Measurements from ENCODE around the gene CPVL.

Gene CPVL

DNA sequence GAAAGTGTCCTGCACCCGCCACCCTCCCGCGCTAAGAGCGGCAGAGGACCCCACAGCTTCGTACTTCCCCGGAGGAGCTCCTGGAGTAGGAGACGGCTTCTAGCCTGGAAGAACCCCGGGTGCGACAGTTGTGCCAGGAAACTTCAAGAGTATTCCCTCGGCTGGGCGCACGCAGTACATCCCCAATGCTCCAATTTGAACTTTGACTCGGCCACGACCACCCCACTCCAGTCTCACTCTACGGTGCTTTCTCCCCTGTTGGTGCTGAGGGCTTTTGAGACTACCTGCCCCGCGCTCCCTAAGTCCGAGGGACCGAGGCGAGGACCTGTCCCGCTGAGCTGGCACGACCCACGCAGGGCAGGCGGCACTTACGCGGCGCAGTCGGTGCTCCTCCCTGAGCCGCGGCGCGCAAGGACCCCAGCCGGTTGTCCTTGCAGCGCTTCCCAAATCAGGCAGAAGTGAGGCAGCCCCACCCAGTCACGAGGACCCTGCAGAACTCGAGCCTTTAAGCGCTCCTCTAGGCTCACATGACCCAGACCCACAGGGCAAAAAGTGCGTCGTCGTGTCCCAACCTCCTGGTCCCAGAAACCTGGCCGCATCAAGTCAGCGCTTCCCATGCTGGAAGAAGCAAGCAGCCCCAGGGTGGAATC is at the start of gene CPVL:
TSS of gene CPVL (minus strand) at position 481 of the 650 bp plus-strand sequence. CDS start 25,476 bp downstream, outside the sequence.
- DNase-seq (ENCODE audit: low spot score) = peak; percentile 64

DNA sequence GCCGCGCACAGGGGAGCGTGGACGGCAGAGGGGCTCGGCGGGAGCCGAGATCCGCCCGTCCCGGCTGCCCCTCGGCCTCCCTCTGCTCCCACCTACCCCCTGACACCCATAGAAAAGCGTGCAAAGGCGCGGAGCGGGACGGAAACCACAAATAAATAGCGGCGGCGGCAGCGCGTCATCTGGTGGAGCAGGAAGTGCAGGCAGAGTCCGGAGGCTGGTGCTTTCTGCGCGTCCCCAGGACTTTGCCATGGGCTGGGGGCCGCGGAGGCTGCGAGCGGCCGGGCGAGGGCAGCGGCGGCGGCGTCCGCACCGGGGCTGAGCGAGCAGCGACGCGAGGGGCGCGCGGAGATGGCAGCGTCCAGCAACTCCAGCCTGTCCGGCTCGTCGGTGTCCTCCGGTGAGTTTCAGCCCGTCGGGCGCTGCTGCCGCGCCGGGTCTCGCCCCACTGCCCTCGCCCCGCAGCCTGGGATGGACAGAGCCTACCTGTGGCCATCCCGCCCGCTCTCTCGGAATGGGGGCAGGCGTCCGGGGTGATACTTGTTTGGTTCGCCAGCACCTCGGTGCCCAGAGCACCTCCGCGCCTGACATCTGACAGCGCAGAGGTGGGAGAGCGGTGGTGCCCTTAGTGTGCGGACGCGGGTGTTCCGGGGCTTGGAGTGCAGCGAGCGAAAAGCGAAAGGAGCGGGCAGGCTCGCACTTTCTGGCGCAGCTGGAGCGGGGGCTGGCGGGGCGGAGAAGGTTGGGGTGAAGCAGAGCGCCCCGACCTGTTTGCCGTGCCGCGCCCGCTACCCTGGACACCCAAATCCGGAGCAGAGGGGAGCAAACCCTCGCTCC is 48.5 kb upstream of the CPVL start, which contains the start of gene CHN2:
TSS of gene CHN2 (plus strand) at position 182 of the 834 bp plus-strand sequence.
- DNase-seq (ENCODE audit: low spot score) = peak; percentile 72

DNA sequence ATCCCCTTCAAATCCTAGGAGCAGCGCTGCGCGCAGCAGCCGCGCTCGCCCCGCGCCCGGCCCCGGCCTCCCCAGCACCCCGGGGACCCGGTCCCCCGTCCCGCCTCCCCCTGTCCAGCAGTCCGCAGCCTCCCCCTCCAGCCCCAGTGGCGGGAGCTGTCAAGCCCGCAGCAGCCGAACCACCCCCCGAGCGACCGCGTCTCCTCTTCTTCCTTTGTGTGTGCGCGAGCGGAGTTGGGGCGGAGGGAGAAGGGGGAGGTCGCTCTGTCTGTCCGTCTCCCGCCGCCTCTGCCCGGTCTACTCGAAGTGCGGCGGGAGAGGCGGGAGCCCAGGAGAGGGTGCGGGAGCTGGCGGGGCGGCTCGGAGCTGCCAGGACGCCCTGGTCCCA is 47.9 kb upstream of the CPVL start:
- peak; percentile 48 for DNase-seq (ENCODE audit: low spot score)

DNA sequence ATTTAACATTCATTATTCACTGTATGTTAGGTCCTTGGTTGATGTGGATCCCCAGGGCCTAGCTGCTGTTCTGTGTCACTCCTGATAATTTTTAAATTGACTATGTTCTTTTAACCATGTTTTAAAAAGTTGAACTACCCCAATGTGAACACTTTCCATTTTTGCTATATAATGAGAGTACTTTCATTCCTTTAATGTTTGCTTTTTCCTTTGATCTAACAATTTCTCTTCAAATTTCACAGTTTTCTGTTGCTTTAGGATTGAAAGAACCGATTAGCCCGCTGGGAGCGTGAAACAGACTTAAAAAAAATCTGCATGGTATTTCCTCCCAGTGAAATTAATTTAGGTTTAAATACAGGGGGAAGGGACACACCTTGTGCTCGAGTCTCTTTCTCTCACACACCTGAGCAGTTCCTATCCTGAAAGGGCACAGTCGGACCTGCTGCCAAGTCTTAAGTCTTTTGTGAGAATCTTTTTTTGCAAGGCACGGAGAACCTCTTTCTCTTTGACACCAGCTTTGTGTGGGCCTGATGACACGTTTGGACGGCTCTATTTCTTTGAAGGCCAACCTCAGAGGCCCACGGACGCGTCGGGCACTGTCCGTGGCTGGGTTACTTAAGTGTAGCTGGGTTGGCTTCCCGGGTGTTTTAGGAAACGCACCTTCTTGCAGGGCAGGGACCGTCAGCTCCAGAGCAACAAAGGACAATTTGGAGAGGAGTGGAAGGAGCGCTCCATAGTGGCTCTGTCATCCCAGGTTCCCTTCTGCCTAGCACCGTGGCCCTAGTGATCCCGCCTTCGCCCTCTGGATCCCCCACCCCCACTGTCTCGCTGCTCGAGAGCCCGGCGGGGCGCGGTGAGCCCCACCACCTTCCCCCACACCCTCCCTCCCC is 47.2 kb upstream of the CPVL start:
- peak; percentile 31 for DNase-seq (ENCODE audit: low spot score)

DNA sequence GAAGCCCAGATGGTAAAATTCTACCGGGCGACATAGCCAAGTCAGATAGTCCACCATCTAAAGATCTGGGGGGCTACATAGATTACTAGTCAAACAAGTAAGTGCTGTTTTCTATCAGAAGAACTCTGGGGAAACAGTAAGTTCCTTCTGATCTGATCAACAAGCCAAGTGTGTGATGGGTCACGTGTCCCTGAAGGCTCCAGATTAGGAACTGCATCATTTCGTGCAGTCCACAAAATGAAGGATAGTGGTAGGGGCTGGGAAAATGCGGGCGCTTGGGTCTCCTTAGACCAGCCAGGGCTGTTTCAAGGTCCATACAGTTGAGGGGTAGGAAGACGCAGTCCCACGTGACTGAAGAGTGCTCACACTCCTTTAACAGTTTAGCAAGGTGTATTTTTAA is 46.5 kb upstream of the CPVL start:
- DNase-seq (ENCODE audit: low spot score) = no peak

DNA sequence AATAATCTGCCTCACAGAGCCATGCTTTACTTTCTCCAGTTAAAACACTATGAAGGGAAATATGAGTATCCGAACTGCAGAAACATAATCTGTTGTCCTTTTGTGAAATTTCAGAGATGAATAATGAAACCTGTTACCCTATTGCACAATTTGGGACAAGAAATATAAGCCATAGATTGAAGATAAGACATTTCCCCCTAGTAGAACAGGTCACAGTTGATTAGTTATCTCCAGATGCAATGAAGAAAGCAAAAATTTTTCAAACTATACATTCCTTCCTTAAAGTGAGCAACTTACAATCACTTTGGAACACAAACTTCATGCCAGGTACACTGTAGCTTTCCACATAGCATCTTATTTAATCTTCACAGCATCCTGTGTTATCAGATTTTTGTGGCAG is 46.0 kb upstream of the CPVL start:
- no peak for DNase-seq (ENCODE audit: low spot score)

DNA sequence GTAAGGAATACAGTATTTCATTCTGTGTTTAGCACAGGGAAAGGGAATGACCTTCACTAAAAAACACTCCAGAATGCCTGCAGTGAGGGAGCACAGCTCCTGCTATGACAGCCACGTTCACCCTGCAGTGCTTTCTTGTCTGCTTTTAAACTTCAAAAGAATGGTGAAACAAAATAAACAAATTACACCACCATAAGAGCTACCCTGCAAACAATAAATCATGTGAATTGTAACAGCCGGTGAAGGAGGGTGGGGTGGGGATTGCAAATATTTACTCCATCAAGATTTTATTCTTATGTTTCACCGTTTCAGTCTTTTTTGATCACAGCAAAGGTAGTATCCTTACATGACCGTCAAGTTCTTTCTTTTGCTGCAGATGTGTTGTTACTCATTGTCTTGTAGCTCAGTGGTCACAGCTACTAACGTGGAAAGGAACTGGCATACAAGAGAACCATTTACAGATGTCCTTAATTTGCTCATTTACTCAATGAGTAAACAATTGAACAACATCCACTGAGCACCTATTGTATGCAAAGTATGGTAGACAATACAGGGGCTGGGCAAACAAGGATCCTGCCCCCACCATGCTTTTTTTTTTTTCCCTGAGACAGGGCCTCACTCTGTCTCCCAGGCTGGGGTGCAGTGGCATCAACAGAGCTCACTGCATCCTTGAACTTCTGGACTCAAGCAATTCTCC is 44.2 kb upstream of the CPVL start:
- DNase-seq (ENCODE audit: low spot score) = no peak

DNA sequence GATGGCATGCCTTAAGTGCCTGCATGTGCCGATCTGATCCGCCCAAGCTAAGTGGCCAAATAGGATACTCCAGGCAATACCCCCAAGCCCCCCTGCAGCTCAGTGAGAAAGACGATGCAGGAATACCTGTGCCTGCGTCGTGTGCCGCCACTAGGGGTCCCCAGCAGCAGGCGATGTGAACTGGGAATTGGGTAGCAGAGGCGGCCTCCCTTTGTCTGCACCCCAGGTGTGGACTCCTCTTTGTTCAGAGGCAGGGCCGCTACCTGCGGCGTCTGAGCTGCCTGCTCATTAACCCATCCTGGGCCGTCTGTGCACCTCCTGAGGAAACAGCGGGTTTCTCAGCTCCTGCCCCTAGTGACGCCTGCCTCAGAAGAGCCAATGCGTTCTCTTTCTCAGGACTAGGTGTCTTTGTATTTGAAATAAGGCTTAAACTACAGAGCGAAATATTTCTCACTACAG is 43.4 kb upstream of the CPVL start:
- DNase-seq (ENCODE audit: low spot score) = peak; percentile 87

DNA sequence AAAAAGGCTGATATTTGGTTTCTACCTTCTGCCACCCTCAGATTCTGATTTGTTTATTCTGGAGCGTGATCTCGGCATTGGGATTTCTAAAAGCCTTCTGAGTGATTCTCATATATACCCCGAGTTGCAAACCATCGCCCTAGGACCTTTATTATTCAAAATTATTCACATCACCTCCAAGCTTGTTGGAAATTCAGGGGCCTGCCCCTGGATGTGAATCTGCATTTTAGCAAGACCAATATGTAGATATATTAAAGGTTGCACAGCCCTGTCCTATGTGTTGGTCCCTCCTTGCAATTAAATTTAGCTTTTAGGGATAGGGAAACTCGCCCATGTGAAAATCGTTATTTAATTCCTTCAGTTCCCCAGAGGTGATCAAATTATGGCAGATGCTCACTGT is 39.3 kb upstream of the CPVL start:
- no peak for DNase-seq (ENCODE audit: low spot score)

DNA sequence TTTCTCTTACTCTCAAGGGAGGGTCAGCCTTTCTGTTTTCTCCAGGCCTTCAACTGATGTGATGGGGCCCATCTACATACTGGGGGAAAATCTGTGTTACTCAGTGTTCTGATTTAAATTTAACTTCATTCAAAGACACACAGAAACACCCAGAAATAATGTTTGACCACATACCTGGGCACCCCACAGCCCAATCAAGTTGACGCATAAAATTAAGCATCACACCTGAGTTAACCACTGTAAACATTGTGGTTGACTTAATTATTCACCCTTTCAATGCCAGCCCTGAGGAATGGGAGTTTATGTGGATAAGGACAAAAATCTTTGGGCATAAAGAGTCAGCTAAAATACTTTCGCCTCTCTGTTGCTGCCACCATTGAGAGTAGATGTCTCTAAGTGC is 38.3 kb upstream of the CPVL start:
- DNase-seq (ENCODE audit: low spot score) = no peak

DNA sequence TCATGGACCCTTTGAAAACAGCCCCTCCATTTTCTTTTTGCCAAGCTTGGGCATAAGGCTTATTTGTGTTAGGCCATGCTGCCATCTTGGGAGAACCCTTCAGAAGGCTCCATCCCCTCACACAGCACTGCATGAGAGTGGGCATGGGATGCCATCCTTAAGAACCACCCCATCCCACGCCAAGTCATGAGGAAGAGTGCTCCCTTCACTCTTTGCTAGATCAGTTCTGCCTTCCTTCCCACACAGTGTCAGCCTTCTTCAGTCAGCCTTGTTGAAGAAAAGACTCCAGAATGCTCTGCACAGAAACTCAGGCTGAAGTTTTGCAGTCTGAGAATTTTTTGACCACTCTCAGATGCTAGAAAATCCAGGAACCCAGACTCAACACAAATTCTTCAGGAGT is 32.8 kb upstream of the CPVL start:
- no peak for DNase-seq (ENCODE audit: low spot score)

DNA sequence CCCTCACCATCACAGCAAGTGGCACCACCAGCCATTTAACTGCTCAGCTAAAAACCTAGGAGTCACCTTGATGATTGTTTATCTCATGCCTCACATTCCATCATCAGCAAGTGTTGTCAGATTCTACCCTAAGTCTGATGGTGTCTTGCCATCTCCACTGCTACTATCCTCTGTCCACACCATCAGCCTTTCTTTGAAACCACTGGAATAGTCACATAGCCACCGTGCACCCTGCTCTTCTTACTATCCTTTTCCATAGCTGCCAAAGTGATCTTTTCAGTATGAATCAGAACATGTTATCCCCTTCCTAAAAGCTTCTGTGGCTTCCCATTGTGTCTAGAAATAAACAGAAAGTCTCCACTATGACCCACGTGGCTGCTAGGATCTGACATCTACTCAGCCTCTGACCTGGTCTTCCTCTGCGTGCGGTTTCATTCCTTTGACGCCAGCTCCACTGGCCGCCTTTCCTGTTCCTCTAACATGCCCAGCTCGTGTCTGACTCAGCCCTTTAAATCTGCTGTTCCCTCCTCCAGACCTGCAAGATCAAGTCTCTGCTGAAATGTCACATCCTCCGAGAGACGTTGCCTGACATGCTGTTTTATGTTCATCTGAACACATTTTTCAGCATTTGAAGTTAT is 31.7 kb upstream of the CPVL start:
- DNase-seq (ENCODE audit: low spot score) = no peak

DNA sequence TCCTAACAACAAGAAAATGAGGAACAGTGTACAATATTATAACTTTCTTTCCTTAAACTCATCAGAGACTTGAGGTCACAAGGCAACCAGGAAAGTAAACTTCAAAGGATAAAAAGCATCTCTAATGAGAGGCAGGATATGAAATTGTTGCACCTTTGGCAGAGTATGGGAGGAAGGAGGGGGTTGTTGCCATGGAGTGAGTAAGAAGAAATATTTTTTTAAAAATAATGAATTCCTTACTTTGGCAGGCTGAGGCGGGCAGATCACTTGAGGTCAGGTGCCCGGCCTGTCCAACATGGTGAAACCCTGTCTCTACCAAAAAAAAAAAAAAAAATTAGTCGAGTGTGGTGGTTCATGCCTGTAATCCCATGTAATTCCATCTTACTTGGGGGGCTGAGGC is 27.1 kb upstream of the CPVL start:
- DNase-seq (ENCODE audit: low spot score) = no peak

DNA sequence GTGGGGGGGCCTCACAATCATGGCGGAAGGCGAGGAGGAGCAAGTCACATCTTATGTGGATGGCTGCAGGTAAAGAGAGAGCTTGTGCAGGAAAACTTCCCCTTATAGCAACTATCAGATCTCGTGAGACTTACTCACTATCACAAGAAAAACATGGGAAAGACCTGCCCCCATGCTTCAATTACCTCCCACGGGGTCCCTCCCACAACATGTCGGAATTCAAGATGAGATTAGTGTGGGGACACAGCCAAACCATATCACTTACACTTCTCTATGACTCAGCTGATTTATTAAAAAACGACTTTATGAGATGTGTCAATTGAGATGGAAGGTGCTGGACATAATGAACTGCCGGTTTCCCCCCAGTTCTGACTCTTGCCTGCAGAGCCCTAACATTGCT is 24.4 kb upstream of the CPVL start:
- DNase-seq (ENCODE audit: low spot score) = no peak

DNA sequence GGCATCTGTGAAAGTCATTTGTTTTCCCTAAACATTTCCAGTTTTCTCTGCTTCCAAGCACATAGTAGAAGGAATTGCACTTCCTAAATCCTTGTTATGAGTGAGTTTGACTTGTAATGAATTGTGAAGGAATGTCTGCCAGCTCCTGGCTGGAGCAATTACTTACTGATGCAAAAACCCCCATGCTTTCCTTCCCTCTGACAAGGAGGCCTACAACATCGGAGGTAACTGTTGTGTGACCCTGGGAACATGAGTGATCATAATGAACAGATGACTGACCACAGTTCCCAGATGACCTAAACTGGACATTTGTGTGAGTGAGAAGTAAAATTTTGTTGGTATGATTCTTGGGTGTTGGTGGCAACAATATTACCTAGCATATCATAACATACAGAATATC is 21.4 kb upstream of the CPVL start:
- no peak for DNase-seq (ENCODE audit: low spot score)

DNA sequence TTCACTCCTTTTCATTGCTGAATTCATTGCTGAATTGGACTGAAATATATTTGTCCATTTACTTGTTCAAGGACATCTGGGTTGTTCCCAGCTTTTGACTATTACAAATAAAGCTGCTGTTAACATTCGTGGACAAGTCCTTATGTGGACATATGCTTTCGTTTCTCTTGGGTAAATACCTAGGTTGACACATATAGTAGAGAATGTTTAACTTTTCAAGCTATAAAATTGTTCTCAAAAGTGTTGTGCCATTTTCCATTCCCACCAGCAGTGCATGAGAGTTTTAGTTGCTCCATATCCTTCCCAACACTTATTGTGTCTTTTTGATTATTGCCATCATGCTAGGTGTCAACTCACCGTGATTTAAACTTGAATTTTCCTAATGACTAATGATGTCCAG is 17.5 kb upstream of the CPVL start:
- DNase-seq (ENCODE audit: low spot score) = no peak

DNA sequence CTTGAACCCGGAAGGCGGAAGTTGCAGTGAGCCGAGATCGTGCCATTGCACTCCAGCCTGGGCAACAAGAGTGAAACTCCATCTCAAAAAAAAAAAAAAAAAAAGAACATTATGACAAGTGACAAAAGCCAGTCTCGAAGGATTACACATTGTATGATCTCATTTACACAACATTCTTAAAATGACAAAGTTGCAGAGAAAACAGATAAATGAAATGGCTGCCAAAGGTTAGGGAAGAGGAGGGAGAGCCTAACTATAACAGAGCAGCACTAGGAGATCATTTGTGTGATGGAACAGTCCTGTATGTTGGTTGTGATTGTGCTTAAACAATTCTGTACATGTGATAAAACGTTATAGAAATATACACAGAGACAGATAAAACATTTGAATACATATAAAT is 16.2 kb upstream of the CPVL start:
- DNase-seq (ENCODE audit: low spot score) = no peak

DNA sequence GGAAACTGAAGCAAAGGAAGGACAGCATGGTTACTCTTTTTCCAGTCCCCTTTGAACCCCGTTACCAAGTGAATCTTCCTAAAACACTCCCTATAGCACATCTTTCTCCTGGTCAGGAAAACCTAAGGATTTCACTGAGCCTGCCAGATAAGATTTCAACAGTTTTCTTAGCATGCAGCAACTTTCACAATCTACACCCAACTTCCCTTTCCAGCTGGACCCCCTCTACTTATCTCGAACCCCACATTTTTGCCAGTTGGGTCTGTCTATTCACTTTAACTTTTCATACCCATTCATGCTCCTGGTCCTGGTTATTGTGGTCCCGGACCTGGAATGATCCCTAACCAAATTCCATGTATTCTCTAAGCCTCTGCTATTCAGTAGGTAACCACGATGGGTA is 14.9 kb upstream of the CPVL start:
- DNase-seq (ENCODE audit: low spot score) = no peak

DNA sequence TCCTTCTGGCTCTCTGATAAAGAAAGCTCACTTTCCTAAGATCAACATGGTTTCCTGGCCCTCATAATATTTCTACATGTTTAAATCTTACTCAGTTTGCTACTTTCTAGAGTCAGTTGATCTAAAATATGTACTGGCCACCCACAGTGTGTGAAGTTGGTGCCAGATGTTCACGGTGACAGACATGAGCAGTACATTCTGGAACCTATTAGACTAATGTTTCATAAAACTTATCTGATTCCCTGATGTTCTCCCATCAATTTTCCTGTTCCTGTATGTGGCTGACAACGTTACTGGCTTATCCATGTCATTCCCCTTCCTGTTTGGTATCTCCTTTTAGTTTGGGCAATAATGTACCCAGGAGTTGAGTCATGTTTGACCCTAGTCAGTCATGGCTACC is 13.7 kb upstream of the CPVL start:
- no peak for DNase-seq (ENCODE audit: low spot score)

DNA sequence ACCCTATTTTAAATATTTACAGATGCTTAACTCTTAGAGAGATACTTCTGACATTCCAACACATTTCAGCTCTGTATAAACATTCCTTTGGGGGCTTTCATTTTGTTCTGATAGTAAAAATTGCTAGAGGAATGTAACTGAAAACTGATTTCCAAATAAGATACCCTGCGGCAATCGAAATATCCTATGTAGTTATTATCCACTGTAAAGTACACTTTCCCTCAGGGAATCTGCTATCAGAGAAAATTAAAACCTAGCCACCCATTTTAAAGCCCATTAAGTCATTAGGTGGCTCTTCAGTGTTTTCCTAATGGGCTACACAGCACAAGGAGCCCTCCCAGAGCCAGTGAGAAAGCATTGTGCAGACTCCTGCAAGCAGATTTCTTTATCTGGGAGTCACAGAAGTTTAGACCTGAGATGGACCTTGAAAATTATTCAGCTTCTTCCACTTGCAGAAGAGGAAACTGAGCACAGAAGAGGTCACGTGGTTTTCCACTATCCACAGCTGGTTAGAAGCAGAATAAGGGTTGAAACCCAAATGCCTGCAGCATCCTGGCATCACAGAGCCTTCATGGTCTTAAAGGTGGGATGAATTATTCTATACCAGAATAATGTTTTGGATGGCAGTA is 12.6 kb upstream of the CPVL start:
- DNase-seq (ENCODE audit: low spot score) = no peak

DNA sequence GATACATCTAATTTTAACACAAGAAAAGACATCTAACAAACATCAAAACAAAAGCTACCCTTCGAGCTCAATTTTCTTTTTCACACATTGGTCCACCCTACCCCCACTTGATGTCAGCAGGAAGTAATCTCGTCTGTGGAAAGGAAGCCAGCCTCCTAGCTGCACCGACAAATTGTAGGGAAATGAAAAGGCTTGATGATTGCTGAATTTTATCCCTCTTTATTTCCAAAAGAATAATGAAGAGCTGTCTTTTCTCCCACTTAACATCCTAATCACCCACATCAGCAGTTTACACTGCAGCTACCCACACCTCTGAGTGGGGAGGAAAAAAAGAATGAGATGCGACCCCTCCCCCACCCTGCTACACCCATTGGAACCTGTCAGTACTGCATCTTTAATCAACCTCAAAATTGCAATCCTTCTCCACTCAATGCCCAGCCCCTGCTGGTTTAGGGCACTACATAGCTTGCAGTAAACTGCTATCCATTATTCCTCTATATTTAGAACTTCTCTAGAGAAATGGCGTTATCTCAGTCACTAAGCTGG is 10.6 kb upstream of the CPVL start:
- no peak for DNase-seq (ENCODE audit: low spot score)
